ENCODE measurements around the gene RREB1.

GRCh38 chr6:7202950-7203349 lies 95.2 kb downstream of the RREB1 start:
- TF ChIP-seq CTCF (IDR thresholded peaks at IDR 0.05) (no peak), POLR2A (IDR thresholded peaks at IDR 0.05) (no peak), EP300 (IDR thresholded peaks at IDR 0.05) (no peak)
